ENCODE measurements around the gene RCSD1. TPM values are rescaled to one million over a fixed set of nuclear protein-coding genes. Genes with fewer than 3 reads are reported as not detected.

RCSD1 gene
- total and polyA plus RNA-seq, 2 of the 13 experiments (the other 11 are each of a cell fraction or from before 2014, with no cell fraction given), result not detected

DNA sequence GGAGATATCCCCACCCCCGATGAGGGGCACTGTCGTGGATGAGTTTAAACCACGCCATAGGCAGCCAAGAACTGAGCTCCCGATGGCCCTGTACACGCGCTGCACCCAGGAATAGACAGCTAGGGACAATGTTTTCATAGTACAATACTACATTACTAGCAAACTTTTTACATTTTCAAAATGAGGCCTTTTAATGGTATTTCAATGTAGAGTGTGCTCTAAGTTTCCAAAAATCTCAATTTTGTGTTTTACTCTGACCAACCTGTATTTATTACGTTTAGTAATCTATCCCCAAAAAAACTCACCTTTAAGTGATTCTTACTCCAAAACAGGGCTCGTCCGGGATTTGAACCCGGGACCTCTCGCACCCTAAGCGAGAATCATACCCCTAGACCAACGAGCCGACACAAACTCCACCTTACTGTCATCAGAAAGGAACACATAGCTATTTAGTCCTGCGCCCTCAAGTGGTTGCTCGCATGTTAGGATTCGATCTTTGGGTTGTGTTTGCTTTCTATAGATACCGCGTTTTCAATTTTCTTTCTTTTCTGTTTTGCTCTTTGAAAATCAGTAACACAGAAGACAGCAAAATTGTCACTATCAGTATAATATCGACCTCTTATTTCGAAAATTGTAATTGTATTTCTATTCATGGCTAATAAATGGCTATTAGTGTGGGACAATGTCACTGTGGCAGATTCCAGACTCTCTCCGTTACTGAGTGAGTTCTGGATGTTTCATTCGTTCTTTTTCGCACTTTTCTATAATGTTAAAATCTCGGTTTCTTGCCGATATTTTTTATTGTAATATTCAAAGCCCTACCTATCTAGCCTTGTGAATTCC lies 85.3 kb downstream of the RCSD1 start (continued):
- no peak for TF ChIP-seq ZNF589 (CRISPR knock-in tag; conservative IDR thresholded peaks at IDR 0.05)
- TF ChIP-seq ZNF205 (CRISPR knock-in tag; IDR thresholded peaks at IDR 0.05), result peak; percentile 74; the same call in 1 of the 2 replicates
- no peak for TF ChIP-seq ZZZ3 (CRISPR knock-in tag; IDR thresholded peaks at IDR 0.05; ENCODE audit: borderline replicate concordance)
- TF ChIP-seq PAX8 (CRISPR knock-in tag; IDR thresholded peaks at IDR 0.05; ENCODE audit: borderline replicate concordance), result no peak
- TF ChIP-seq EP300 (IDR thresholded peaks at IDR 0.05; ENCODE audit: low read depth in 2 of 2, low read length in 2 of 2), result 0 out of 4 replicates have a peak, but pooled peaks of 1 of the 2 experiments have one; percentile 23
- TF ChIP-seq EP300 (CRISPR knock-in tag; IDR thresholded peaks at IDR 0.05; ENCODE audit: borderline replicate concordance), result no peak
- TF ChIP-seq, protein P1, sequence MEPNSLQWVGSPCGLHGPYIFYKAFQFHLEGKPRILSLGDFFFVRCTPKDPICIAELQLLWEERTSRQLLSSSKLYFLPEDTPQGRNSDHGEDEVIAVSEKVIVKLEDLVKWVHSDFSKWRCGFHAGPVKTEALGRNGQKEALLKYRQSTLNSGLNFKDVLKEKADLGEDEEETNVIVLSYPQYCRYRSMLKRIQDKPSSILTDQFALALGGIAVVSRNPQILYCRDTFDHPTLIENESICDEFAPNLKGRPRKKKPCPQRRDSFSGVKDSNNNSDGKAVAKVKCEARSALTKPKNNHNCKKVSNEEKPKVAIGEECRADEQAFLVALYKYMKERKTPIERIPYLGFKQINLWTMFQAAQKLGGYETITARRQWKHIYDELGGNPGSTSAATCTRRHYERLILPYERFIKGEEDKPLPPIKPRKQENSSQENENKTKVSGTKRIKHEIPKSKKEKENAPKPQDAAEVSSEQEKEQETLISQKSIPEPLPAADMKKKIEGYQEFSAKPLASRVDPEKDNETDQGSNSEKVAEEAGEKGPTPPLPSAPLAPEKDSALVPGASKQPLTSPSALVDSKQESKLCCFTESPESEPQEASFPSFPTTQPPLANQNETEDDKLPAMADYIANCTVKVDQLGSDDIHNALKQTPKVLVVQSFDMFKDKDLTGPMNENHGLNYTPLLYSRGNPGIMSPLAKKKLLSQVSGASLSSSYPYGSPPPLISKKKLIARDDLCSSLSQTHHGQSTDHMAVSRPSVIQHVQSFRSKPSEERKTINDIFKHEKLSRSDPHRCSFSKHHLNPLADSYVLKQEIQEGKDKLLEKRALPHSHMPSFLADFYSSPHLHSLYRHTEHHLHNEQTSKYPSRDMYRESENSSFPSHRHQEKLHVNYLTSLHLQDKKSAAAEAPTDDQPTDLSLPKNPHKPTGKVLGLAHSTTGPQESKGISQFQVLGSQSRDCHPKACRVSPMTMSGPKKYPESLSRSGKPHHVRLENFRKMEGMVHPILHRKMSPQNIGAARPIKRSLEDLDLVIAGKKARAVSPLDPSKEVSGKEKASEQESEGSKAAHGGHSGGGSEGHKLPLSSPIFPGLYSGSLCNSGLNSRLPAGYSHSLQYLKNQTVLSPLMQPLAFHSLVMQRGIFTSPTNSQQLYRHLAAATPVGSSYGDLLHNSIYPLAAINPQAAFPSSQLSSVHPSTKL (CRISPR knock-in tag; IDR thresholded peaks at IDR 0.05), result peak; percentile 62; the same call in 1 of the 2 replicates
- TF ChIP-seq ZNF383 (CRISPR knock-in tag; IDR thresholded peaks at IDR 0.05; ENCODE audit: borderline replicate concordance), result no peak
- no peak; the same call in 1 of the 2 replicates for TF ChIP-seq ETV5 (CRISPR knock-in tag; IDR thresholded peaks at IDR 0.05; ENCODE audit: borderline replicate concordance)
- TF ChIP-seq ETV6 (CRISPR knock-in tag; conservative IDR thresholded peaks at IDR 0.05), result no peak
- TF ChIP-seq ZNF432 (CRISPR knock-in tag; IDR thresholded peaks at IDR 0.05; ENCODE audit: borderline replicate concordance), result 0 out of 2 replicates have a peak, but pooled peaks have one; percentile 0
- TF ChIP-seq MXD4 (CRISPR knock-in tag; IDR thresholded peaks at IDR 0.05), result 0 out of 2 replicates have a peak, but pooled peaks have one; percentile 22
- no peak for TF ChIP-seq NBN (conservative IDR thresholded peaks at IDR 0.05)
- peak; percentile 88 for TF ChIP-seq JARID2 (CRISPR knock-in tag; IDR thresholded peaks at IDR 0.05; ENCODE audit: insufficient replicate concordance)
- no peak for TF ChIP-seq HOXA9 (CRISPR knock-in tag; IDR thresholded peaks at IDR 0.05; ENCODE audit: borderline replicate concordance)
- peak; percentile 27; the same call in 1 of the 2 replicates for TF ChIP-seq ZFX (CRISPR knock-in tag; IDR thresholded peaks at IDR 0.05; ENCODE audit: low read depth)
- 0 out of 2 replicates have a peak, but pooled peaks have one; percentile 41 for TF ChIP-seq KMT2A (CRISPR knock-in tag; IDR thresholded peaks at IDR 0.05)
- TF ChIP-seq TBX2 (CRISPR knock-in tag; IDR thresholded peaks at IDR 0.05; ENCODE audit: borderline replicate concordance), result no peak
- TF ChIP-seq SPEN (CRISPR knock-in tag; IDR thresholded peaks at IDR 0.05; ENCODE audit: low read depth), result no peak
- no peak for TF ChIP-seq KDM3A (CRISPR knock-in tag; IDR thresholded peaks at IDR 0.05; ENCODE audit: low read depth)
- no peak for TF ChIP-seq ARNT2 (CRISPR knock-in tag; IDR thresholded peaks at IDR 0.05; ENCODE audit: low read depth)
- TF ChIP-seq, protein P2, sequence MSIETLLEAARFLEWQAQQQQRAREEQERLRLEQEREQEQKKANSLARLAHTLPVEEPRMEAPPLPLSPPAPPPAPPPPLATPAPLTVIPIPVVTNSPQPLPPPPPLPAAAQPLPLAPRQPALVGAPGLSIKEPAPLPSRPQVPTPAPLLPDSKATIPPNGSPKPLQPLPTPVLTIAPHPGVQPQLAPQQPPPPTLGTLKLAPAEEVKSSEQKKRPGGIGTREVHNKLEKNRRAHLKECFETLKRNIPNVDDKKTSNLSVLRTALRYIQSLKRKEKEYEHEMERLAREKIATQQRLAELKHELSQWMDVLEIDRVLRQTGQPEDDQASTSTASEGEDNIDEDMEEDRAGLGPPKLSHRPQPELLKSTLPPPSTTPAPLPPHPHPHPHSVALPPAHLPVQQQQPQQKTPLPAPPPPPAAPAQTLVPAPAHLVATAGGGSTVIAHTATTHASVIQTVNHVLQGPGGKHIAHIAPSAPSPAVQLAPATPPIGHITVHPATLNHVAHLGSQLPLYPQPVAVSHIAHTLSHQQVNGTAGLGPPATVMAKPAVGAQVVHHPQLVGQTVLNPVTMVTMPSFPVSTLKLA (IDR thresholded peaks at IDR 0.05), result no peak
- TF ChIP-seq YEATS2 (CRISPR knock-in tag; IDR thresholded peaks at IDR 0.05; ENCODE audit: borderline replicate concordance), result no peak
